NOMO-1 treated with DMSO at 0.1 percent for 48 hours (cell line): ENCODE results near the gene TJP2.

ENCODE experiments used
- DNase-seq: peaks from one replicate; lab custom pipeline; 2025; ENCODE audit not compliant: unreplicated experiment; lab: John Stamatoyannopoulos, UW

The TJP2 gene

GRCh38 chr9:69190086-69190862, 16.2 kb downstream of the TJP2 start:
- no peak for DNase-seq

- no peak for DNase-seq
Measured at GRCh38 chr9:69190863-69191181, 16.7 kb downstream of the TJP2 start.

GRCh38 chr9:69191231-69191630, 17.2 kb downstream of the TJP2 start:
- no peak for DNase-seq

- DNase-seq: no peak
Measured at GRCh38 chr9:69192214-69192613, 18.1 kb downstream of the TJP2 start.

- DNase-seq: no peak
Measured at GRCh38 chr9:69193685-69194032, 19.6 kb downstream of the TJP2 start.

GRCh38 chr9:69194702-69195418, 20.8 kb downstream of the TJP2 start:
- DNase-seq: no peak

GRCh38 chr9:69195668-69196067, 21.6 kb downstream of the TJP2 start:
- no peak for DNase-seq

GRCh38 chr9:69197687-69198086, 23.6 kb downstream of the TJP2 start:
- DNase-seq: no peak

GRCh38 chr9:69198521-69199220, 24.6 kb downstream of the TJP2 start:
- DNase-seq: no peak

- no peak for DNase-seq
Measured at GRCh38 chr9:69199769-69200470, 25.8 kb downstream of the TJP2 start.

- DNase-seq: no peak
Measured at GRCh38 chr9:69202556-69202955, 28.5 kb downstream of the TJP2 start.

- no peak for DNase-seq
Measured at GRCh38 chr9:69204326-69204725, 30.2 kb downstream of the TJP2 start.

GRCh38 chr9:69204849-69205248, 30.8 kb downstream of the TJP2 start:
- no peak for DNase-seq

- DNase-seq: no peak
Measured at GRCh38 chr9:69206047-69206446, 32.0 kb downstream of the TJP2 start.

- DNase-seq: no peak
Measured at GRCh38 chr9:69207503-69207902, 33.4 kb downstream of the TJP2 start.

- no peak for DNase-seq
Measured at GRCh38 chr9:69211424-69212036, 37.5 kb downstream of the TJP2 start.

GRCh38 chr9:69213647-69214046, 39.6 kb downstream of the TJP2 start:
- DNase-seq: no peak

- DNase-seq: no peak
Measured at GRCh38 chr9:69214939-69215338, 40.9 kb downstream of the TJP2 start.

- no peak for DNase-seq
Measured at GRCh38 chr9:69215774-69216485, 41.9 kb downstream of the TJP2 start.

- no peak for DNase-seq
Measured at GRCh38 chr9:69218166-69218565, 44.1 kb downstream of the TJP2 start.

- DNase-seq: no peak
Measured at GRCh38 chr9:69221036-69221435, 47.0 kb downstream of the TJP2 start.
